TTC549 (cell line): ENCODE results near the gene CLPTM1L.
"Not testable (repeated sequence)": the region's sequence is repeated elsewhere in the genome, so short reads cannot be mapped to it uniquely, and the experiment has no call there.

ENCODE experiments used
- FAIRE-seq: peaks from 2 replicates; lab custom pipeline; 2012; peaks lifted over from hg19 to GRCh38; lab: Jason Lieb, UNC

Gene CLPTM1L

GRCh38 chr5:1380011-1380817, 35.3 kb upstream of the CLPTM1L start:
- FAIRE-seq, result no peak

DNA sequence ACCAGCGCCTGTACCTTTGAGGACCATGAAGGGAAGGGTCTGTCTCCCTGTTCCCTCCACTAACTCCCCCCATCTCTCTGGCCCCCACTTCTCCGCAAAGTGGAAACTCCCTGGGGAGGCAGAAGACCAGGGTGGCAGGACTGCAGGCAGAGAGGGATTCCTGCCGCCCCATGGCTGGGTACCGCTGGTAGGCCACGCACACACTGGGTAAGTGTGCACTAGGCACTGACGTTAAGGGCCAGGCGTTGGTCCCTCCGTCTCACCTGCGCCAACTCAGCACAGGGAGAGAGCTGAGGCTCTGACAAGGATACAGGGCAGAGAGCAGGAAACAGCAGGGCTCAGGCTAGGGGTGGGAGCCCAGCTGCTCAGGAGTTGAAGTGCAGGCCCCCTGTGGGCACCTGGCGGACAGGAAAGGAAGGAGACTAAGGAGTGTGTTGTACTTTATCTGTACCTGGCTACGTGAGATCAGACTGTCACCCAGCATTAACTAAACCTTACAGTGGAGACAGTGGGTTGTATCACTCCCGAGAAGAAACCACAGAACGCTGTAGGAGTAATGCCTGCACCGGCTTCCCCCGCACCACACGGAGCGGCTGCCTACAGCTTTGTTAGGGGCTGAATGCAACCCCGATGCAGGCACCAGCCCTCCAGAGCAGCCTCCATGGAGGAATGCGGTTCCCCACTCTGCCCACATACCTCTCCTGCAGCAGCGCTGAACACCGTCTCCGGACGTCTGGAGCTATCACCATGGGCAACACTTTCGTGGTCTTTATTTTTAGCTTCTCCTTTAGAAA, 34.2 kb upstream of the CLPTM1L start:
- no peak for FAIRE-seq

- no peak for FAIRE-seq
These were observed 33.2 kb upstream of the CLPTM1L start for GRCh38 chr5:1378096-1378495.

- FAIRE-seq, result no peak
These were observed 32.1 kb upstream of the CLPTM1L start for GRCh38 chr5:1376981-1377380.

DNA sequence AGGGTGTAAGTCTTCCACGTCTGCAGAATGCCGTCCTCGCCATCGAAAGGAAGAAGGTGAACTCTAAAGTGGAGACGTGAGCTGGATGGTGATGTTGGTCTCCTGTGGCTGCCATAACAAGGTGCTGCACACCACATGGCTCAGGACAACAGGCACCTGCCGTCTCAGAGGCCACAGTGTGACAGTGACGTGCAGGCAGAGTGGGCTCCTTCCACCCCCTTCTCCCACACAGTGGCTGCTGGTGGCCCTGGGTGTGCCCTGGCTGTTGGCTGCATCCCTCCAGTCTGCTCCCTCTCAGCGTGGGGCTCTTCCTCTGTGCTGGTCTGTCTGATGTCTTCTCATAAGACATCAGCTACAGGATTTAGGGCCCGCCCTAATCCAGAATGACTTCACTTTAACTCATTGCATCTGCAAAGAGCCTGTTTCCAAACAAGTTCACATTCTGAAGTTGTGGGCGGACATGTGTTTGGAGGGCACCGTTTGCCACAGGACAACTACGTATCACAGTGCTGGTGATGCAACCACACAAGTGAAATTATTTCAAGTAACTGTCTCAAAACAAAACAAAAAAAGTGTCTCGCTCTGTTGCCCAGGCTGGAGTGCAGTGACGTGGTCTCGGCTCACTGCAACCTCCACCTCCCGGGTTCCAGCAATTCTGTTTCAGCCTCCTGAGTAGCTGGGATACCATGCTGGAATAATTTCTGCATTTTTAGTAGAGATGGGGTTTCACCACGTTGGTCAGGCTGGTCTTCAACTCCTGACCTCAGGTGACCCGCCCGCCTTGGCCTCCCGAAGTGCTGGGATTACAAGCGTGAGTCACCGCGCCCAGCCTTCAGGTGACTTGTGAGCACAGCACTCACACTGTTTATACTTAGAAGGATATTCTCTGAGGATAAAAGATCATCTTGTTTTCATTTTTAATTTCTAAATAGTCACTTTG, 31.2 kb upstream of the CLPTM1L start:
- FAIRE-seq, result no peak

DNA sequence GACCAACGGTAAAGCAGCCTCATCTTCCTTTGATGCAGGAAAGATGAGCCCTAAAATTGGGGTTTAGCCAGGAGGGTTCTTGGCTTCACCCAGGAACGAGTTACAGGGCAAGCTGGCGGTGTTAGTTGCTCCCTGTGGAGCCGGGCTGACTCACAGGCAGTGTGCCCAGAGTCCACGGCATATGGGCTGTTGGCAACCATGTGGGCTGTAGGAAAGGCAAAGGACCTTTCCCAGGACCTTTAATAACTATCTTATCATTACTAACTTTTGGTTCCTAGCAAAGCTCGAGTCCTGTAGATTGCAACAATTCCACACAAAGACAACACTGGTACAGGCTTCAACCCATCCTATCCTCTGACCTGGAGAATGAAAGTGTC, 29.8 kb upstream of the CLPTM1L start:
- FAIRE-seq, result no peak

GRCh38 chr5:1374030-1374678, 29.3 kb upstream of the CLPTM1L start:
- FAIRE-seq, result no peak

GRCh38 chr5:1371972-1372342, 27.1 kb upstream of the CLPTM1L start:
- FAIRE-seq, result not testable (repeated sequence)

GRCh38 chr5:1371218-1371971, 26.5 kb upstream of the CLPTM1L start:
- FAIRE-seq, result no peak

GRCh38 chr5:1370006-1370405, 25.1 kb upstream of the CLPTM1L start:
- FAIRE-seq, result no peak

- FAIRE-seq, result no peak
These were observed 23.9 kb upstream of the CLPTM1L start for GRCh38 chr5:1368756-1369155.

GRCh38 chr5:1368236-1368635, 23.3 kb upstream of the CLPTM1L start:
- no peak for FAIRE-seq

DNA sequence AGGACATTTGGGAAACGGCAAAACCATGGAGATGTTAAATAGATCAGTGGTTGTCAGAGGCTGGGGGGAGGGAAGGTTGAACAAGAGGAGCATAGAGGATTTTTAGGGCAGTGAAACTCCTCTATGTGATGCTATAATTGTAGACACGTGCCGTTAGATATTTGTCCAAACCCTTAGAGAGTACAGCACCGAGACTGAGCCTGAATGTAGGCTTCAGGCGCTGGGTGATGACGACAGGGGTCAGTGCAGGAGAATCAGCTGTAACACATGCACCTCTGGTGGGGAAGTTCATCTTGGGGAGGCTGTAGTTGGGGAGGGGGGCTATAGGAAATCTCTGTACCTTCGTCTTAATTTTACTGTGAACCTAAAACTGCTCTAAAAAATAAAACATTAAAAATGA, 22.2 kb upstream of the CLPTM1L start:
- no peak for FAIRE-seq

DNA sequence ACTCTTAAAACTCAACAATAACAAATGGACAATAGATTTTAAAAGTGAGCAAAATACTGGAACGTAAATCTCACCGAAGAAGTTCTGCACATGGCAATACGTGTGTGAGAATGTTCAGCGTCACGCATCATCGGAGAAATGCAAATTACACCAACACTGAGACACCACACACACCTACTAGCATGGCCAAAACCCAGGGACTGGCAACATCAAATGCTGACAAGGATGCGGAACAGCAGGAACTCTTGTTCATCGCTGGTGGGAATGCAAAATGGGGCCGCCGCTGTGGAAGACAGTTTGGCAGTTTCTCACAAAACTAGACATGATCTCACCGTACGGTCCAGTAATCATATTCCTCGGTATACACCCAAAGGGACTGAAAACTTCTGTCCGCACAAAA, 21.6 kb upstream of the CLPTM1L start:
- no peak for FAIRE-seq

DNA sequence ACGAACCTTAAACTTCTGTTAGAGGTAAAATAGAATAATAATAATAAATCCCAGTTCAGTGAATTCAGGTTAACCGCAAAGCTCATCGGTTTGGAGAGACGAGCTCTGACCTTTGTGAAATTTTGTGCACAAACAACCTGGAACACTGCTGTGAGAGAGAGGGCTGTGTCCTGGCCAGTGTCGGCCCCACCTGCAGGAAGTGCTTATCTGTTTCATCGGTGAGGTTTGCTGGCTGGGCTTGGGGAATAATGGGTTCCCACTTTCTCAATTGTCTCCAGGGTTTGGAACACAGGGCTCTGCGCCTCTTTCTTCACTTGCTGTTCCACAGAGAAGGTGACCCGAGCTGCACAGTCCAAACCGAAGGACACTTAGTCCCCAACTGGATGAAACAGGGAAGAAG, 19.3 kb upstream of the CLPTM1L start:
- FAIRE-seq, result no peak

DNA sequence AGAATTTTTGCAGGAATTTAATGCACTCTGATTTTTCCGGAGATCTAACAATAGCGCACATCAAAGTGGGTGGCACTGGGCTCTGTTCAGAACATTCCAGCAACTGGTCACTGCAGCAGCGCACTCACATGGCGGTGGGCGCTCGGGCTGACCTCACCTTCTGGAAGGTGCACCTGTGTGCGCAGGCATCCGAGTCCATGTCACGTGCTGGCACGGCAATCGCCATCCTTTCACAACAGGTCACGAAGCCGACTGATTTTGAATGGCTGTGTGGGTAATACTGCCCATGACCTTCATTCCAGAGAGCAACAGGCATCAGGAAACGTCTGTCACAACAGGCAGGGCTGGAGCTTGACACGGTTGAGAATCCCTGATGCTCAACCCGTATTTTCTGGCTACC, 18.7 kb upstream of the CLPTM1L start:
- no peak for FAIRE-seq

DNA sequence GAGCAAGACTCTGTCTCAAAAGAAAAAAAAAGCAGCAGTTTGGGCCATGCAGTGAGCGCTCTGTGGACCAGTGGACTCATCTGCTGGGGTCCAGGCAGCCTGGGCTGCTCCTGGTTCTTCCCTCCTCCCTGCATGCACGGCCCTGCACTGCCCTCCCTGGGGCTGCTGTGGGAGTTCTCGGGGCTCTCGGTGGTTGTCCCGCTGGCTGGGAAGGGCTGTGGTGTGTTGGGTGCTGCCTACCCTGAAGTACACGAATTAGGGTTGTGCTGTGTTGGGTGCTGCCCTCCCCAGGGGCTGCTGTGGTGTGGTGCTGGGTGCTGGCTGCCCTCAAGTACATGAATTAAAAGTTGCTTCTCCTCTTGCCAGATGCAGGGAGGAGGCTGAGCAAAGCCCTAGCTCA, 18.3 kb upstream of the CLPTM1L start:
- FAIRE-seq, result no peak

DNA sequence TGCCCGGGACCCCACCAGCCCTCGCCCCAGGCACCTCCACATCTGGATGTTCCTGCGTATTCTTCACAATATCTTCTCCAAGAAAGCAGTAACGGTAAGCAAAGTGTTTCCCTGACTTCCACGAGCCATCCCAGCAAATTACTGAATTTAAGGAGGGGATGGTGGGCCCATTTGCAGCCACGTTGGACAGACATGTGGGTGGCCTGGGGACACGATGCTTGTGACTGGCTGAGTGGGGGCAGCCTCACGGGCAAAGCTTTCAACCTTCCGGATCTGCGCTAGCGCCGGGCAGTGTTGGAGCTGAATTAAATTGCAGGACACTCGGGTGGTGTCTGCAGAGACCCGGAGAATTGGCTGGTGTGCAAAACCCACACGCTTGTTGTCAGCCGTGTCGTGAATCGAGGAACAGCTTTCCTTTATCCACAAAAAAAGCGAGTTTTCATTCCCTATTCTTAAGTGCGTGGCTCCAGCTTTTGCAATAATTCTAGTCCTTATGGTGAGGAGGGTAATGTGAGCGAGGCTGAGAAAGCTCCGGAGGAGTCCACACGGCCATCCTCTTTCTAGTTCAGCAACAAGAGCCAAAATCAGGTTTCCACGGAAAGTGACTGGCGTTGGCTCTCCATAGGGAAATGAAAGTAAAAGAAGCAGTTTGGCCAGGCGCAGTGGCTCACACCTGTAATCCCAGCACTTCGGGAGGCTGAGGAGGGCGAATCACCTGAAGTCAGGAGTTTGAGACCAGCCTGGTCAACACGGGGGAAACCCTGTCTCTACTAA, 17.5 kb upstream of the CLPTM1L start:
- FAIRE-seq, result no peak

GRCh38 chr5:1360861-1361260, 16.0 kb upstream of the CLPTM1L start:
- no peak for FAIRE-seq

DNA sequence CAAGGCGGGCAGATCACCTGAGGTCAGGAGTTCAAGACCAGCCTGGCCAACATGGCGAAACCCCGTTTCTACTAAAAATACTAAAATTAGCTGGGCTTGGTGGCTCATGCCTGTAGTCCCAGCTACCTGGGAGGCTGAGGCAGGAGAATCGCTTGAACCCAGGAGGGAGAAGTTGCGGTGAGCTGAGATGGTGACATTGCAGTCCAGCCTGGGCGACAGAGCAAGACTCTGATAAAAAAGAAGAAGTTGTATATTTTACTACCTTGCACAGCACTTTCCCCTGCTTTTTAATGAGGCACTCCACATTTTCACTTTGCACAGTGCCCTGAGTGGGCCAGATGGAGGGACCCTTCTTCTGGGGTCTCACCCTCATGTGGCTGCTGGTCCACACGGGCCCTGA, 15.5 kb upstream of the CLPTM1L start:
- FAIRE-seq, result not testable (repeated sequence)

- no peak for FAIRE-seq
These were observed 14.8 kb upstream of the CLPTM1L start for GRCh38 chr5:1359713-1360112.
